Glutamatergic neuron (in vitro differentiated cells): ENCODE data around the gene REXO1. TPM values are rescaled to one million over a fixed set of nuclear protein-coding genes. Genes with fewer than 3 reads are reported as not detected.
"Not testable (repeated sequence)": the region's sequence is repeated elsewhere in the genome, so short reads cannot be mapped to it uniquely, and the experiment has no call there.

Source experiments
- DNase-seq: peaks from one replicate; pipeline ENCODE4 v3.0.0; 2022
- H3K27ac Mint-ChIP-seq: one replicate; pipeline ENCODE4 v1.8.0; 2020; ENCODE audit warnings: mild to moderate bottlenecking, mixed read lengths, inconsistent platforms; ENCODE audit not compliant: unreplicated experiment
- H3K27me3 Mint-ChIP-seq: one replicate; pipeline ENCODE4 v1.8.0; 2020; ENCODE audit warnings: mild to moderate bottlenecking, moderate library complexity, mixed read lengths, inconsistent platforms; ENCODE audit not compliant: unreplicated experiment
- H3K36me3 Mint-ChIP-seq: one replicate; pipeline ENCODE4 v1.8.0; 2020; ENCODE audit warnings: mild to moderate bottlenecking, mixed read lengths, inconsistent platforms; ENCODE audit not compliant: unreplicated experiment
- H3K4me1 Mint-ChIP-seq: one replicate; pipeline ENCODE4 v1.8.0; 2020; ENCODE audit warnings: mild to moderate bottlenecking, low read depth, mixed read lengths, inconsistent platforms; ENCODE audit not compliant: unreplicated experiment
- H3K4me3 Mint-ChIP-seq: one replicate; pipeline ENCODE4 v1.8.0; 2020; ENCODE audit warnings: mild to moderate bottlenecking, mixed read lengths, inconsistent platforms; ENCODE audit not compliant: unreplicated experiment
- H3K9me3 Mint-ChIP-seq: one replicate; pipeline ENCODE4 v1.8.0; 2020; ENCODE audit warnings: mild to moderate bottlenecking, moderate library complexity, mixed read lengths, inconsistent platforms; ENCODE audit not compliant: unreplicated experiment
- CTCF ChIP-seq: fragments of 200-600 bp; sonication (generic); IDR thresholded peaks from one replicate; pipeline ENCODE4 v1.5.0; 2021; ENCODE audit not compliant: partially characterized antibody, unreplicated experiment
- total RNA-seq: library from RNA; stranded (reverse); fragmentation: NEBNext Ultra II Directional; extraction: Animal tissue kit (Norgen Biotek cat#: 25700); gene quantifications from one replicate; pipeline ENCODE4 v1.2.1, GENCODE V29; 2021; ENCODE audit not compliant: unreplicated experiment

REXO1 gene
- total RNA-seq, 1 donor from 2014 or later = 65.7 TPM

GRCh38 chr19:1882089-1882785, 34.0 kb upstream of the REXO1 start:
- Mint-ChIP-seq H3K27me3 (peaks cover 4% of the 10 kb centered on the region), H3K36me3 (no peaks in the 10 kb centered on the region), H3K4me1 (peaks cover 25% of the 10 kb centered on the region), H3K27ac (peak overlapping the region; percentile 94), H3K9me3 (peaks cover 4% of the 10 kb centered on the region), H3K4me3 (peak overlapping the region; percentile 99)
- no peak for TF ChIP-seq CTCF
- DNase-seq = no peak

- peaks cover 25% of the 10 kb centered on the region for H3K4me1 Mint-ChIP-seq
- H3K27ac Mint-ChIP-seq, H3K27me3 Mint-ChIP-seq, H3K36me3 Mint-ChIP-seq, H3K9me3 Mint-ChIP-seq, H3K4me3 Mint-ChIP-seq, DNase-seq: not testable (repeated sequence)
Measured at GRCh38 chr19:1881393-1882088, 33.3 kb upstream of the REXO1 start.

GRCh38 chr19:1880611-1881392, 32.5 kb upstream of the REXO1 start:
- Mint-ChIP-seq H3K27me3 (peaks cover 4% of the 10 kb centered on the region), H3K27ac (peak overlapping the region; percentile 52), H3K4me1 (peaks cover 25% of the 10 kb centered on the region), H3K4me3 (no peak overlapping the region), H3K9me3 (peaks cover 7% of the 10 kb centered on the region), H3K36me3 (no peaks in the 10 kb centered on the region)
- no peak for TF ChIP-seq CTCF
- DNase-seq = no peak

GRCh38 chr19:1879982-1880381, 31.7 kb upstream of the REXO1 start:
- not testable (repeated sequence) for H3K4me3 Mint-ChIP-seq, H3K36me3 Mint-ChIP-seq, DNase-seq, H3K27ac Mint-ChIP-seq
- H3K4me1 Mint-ChIP-seq = peaks cover 28% of the 10 kb centered on the region
- peaks cover 12% of the 10 kb centered on the region for H3K9me3 Mint-ChIP-seq
- peaks cover 11% of the 10 kb centered on the region for H3K27me3 Mint-ChIP-seq

GRCh38 chr19:1878583-1878982, 30.3 kb upstream of the REXO1 start:
- not testable (repeated sequence) for DNase-seq, H3K36me3 Mint-ChIP-seq, H3K27me3 Mint-ChIP-seq, H3K27ac Mint-ChIP-seq
- Mint-ChIP-seq H3K4me3 (peak overlapping the region; percentile 20), H3K4me1 (peaks cover 28% of the 10 kb centered on the region), H3K9me3 (peaks cover 14% of the 10 kb centered on the region)

GRCh38 chr19:1877280-1877660, 29.0 kb upstream of the REXO1 start:
- not testable (repeated sequence) for DNase-seq, H3K27ac Mint-ChIP-seq

GRCh38 chr19:1876496-1877279, 28.4 kb upstream of the REXO1 start:
- H3K27me3 Mint-ChIP-seq, H3K36me3 Mint-ChIP-seq, DNase-seq: not testable (repeated sequence)
- Mint-ChIP-seq H3K4me3 (peak overlapping the region; percentile 89), H3K27ac (peak overlapping the region; percentile 88), H3K4me1 (peaks cover 15% of the 10 kb centered on the region), H3K9me3 (peaks cover 12% of the 10 kb centered on the region)

More at GRCh38 chr19:1877280-1877660, 29.0 kb upstream of the REXO1 start:
- Mint-ChIP-seq H3K9me3 (peaks cover 12% of the 10 kb centered on the region), H3K4me1 (peaks cover 15% of the 10 kb centered on the region)
- not testable (repeated sequence) for H3K36me3 Mint-ChIP-seq, H3K27me3 Mint-ChIP-seq, H3K4me3 Mint-ChIP-seq
